Sigmoid colon (tissue), 4 donors: ENCODE results near the gene LRRC75B.

ENCODE experiments used
- CTCF ChIP-seq, 4 experiments: fragments of 450-650 bp in 3 of 4; fragments of 200-600 bp in 1 of 4; IDR thresholded peaks; one replicate each; pipeline ENCODE4 v1.5.1; 2016 to 2019; ENCODE audit warnings: antibody characterized with exemption in 4 of 4, mild to moderate bottlenecking in 3 of 4, moderate library complexity in 2 of 4
- POLR2A ChIP-seq, 2 donors: fragments of 450-650 bp; IDR thresholded peaks; one replicate each; pipeline ENCODE4 v1.6.1; 2016; ENCODE audit warnings: antibody characterized with exemption in 2 of 2, mild to moderate bottlenecking in 2 of 2, moderate library complexity in 2 of 2
- POLR2AphosphoS5 ChIP-seq, 4 donors: sonication (generic); formaldehyde crosslinking; IDR thresholded peaks; one replicate each; pipeline ENCODE4 v1.6.1; 2017; ENCODE audit warnings: antibody characterized with exemption in 4 of 4

DNA sequence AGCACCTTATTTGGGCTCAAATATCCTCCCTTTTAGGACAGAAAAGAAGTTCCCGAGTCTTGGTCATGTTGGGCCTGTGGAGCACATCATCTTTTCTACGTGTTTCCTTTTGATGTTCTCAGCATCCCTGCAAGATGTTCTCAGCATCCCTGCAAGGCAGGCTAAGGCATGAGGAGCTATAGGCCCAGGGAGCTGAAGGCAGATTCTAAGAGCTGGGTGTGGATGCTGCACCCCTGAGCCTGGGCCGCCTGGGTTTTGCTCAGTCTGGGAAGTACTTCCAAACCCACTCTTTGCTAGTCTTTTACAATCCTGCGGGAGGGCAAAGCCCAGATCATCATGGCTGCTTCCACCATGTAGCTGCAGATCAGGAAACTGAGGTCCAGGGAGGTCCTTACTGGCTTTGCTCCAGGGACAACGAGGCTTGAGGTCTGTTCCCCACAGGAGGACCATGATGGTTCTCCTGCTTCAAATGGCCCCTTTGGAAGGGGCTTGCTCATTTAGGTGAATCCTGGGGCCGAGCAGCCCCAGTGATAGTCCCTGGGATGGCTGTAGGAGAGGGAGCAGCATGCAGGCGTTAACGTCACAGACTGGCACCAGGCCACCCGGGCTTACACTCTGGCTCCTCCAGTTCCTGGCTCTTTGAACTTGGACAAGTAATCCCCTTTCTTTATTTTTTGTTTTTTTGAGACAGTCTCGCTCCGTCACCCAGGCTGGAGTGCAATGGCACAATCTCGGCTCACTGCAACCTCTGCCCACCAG is 10.6 kb downstream of the LRRC75B start:
- TF ChIP-seq CTCF (IDR thresholded peaks at IDR 0.05) (no peak), POLR2AphosphoS5 (IDR thresholded peaks at IDR 0.05) (no peak), POLR2A (IDR thresholded peaks at IDR 0.05) (no peak)
